Liver (tissue), 9 donors: Measurements from ENCODE around the gene TMEM242. TPM values are rescaled to one million over a fixed set of nuclear protein-coding genes. Genes with fewer than 3 reads are reported as not detected.

Experiments
- DNase-seq: peaks from one replicate; pipeline ENCODE4 v3.0.0-alpha.2; 2017; ENCODE audit warnings: low spot score
- H3K27ac ChIP-seq, 2 donors: one replicate each; pipeline ENCODE4 v1.7.0; 2013; ENCODE audit warnings: inconsistent platforms in 2 of 2, low read length in 2 of 2, control low read depth in 1 of 2, low read depth in 1 of 2, mild to moderate bottlenecking in 1 of 2
- H3K27me3 ChIP-seq, 4 donors: one replicate each; pipeline versions ENCODE4 v1.6.1 to v1.7.0; 2013; ENCODE audit warnings: low read length in 3 of 4, inconsistent platforms in 1 of 4, mild to moderate bottlenecking in 1 of 4, moderate library complexity in 1 of 4; ENCODE audit not compliant: control insufficient read depth in 4 of 4, insufficient read depth in 4 of 4
- H3K36me3 ChIP-seq, 4 donors: one replicate each; pipeline versions ENCODE4 v1.6.1 to v1.7.0; 2013; ENCODE audit warnings: low read length in 3 of 4, mild to moderate bottlenecking in 3 of 4, low read depth in 1 of 4, moderate library complexity in 1 of 4; ENCODE audit not compliant: control insufficient read depth in 4 of 4, insufficient read depth in 3 of 4
- H3K4me1 ChIP-seq, 4 donors: one replicate each; pipeline versions ENCODE4 v1.6.1 to v1.7.0; 2013; ENCODE audit warnings: low read length in 3 of 4, mild to moderate bottlenecking in 3 of 4, moderate library complexity in 1 of 4; ENCODE audit not compliant: control insufficient read depth in 4 of 4, insufficient read depth in 4 of 4
- H3K4me3 ChIP-seq, 3 donors: one replicate each; pipeline versions ENCODE4 v1.6.1 to v1.7.0; 2013; ENCODE audit warnings: low read length in 3 of 3, control low read depth in 1 of 3, low read depth in 1 of 3, mild to moderate bottlenecking in 1 of 3
- H3K9ac ChIP-seq, 2 donors: one replicate each; pipeline ENCODE4 v1.7.0; 2013; ENCODE audit warnings: low read length in 2 of 2, mild to moderate bottlenecking in 2 of 2, moderate library complexity in 2 of 2, control low read depth in 1 of 2, low read depth in 1 of 2
- H3K9me3 ChIP-seq, 4 donors: one replicate each; pipeline versions ENCODE4 v1.6.1 to v1.7.0; 2013; ENCODE audit warnings: low read length in 3 of 4; ENCODE audit not compliant: control insufficient read depth in 4 of 4
- EGR1 ChIP-seq, 2 donors: IDR thresholded peaks; 2 replicates each; pipeline ENCODE4 v1.6.1; 2016 to 2018; ENCODE audit warnings: antibody characterized with exemption in 2 of 2, low read depth in 2 of 2
- FOXA1 ChIP-seq: IDR thresholded peaks from 2 replicates; pipeline ENCODE4 v1.6.1; 2016; ENCODE audit warnings: antibody characterized with exemption
- FOXA2 ChIP-seq: IDR thresholded peaks from 2 replicates; pipeline ENCODE4 v1.6.1; 2016; ENCODE audit warnings: antibody characterized with exemption
- GABPA ChIP-seq, 2 donors: IDR thresholded peaks in 1 of 2; conservative IDR thresholded peaks in 1 of 2; 2 replicates each; pipeline ENCODE4 v1.6.1; 2016; ENCODE audit warnings: antibody characterized with exemption in 2 of 2, mild to moderate bottlenecking in 1 of 2, moderate library complexity in 1 of 2
- HNF4A ChIP-seq, 2 donors: conservative IDR thresholded peaks; 2 replicates each; pipeline ENCODE4 v1.6.1; 2016; ENCODE audit warnings: antibody characterized with exemption in 2 of 2, mild to moderate bottlenecking in 2 of 2
- HNF4G ChIP-seq: IDR thresholded peaks from 2 replicates; pipeline ENCODE4 v1.6.1; 2016; ENCODE audit warnings: antibody characterized with exemption
- JUND ChIP-seq, 2 donors: IDR thresholded peaks; 2 replicates each; pipeline ENCODE4 v1.6.1; 2016; ENCODE audit warnings: antibody characterized with exemption in 2 of 2
- NR2F2 ChIP-seq: IDR thresholded peaks from 2 replicates; pipeline ENCODE4 v1.6.1; 2016; ENCODE audit warnings: antibody characterized with exemption
- RAD21 ChIP-seq, 2 donors: IDR thresholded peaks; 2 replicates each; pipeline ENCODE4 v1.6.1; 2016; ENCODE audit warnings: antibody characterized with exemption in 2 of 2, mild to moderate bottlenecking in 2 of 2
- RXRA ChIP-seq, 2 donors: IDR thresholded peaks; 2 replicates each; pipeline ENCODE4 v1.6.1; 2017 to 2018; ENCODE audit warnings: antibody characterized with exemption in 2 of 2, mild to moderate bottlenecking in 1 of 2
- SP1 ChIP-seq: IDR thresholded peaks from 2 replicates; pipeline ENCODE4 v1.6.1; 2018; ENCODE audit warnings: antibody characterized with exemption, mild to moderate bottlenecking
- TAF1 ChIP-seq: conservative IDR thresholded peaks from 2 replicates; pipeline ENCODE4 v1.6.1; 2016; ENCODE audit warnings: antibody characterized with exemption, mild to moderate bottlenecking
- YY1 ChIP-seq: IDR thresholded peaks from 2 replicates; pipeline ENCODE4 v1.6.1; 2016; ENCODE audit warnings: antibody characterized with exemption, mild to moderate bottlenecking
- WGBS: extraction: QIAGEN DNeasy Blood & Tissue Kit; methylation state at CpG from one replicate; pipeline ENCODE4 v1.1.7; 2013; 5-methylcytosine and 5-hydroxymethylcytosine counted together
- polyA plus RNA-seq, 2 donors: library from polyadenylated mRNA; stranded (reverse) in 1 of 2; unstranded in 1 of 2; fragments of 200-250 nt in 1 of 2; fragments of >200 nt in 1 of 2; fragmentation: Nextera tagmentation in 1 of 2; extraction: Ambion mirVana in 1 of 2; gene quantifications; one replicate each; pipeline versions ENCODE4 v1.2.1 to v1.2.3, GENCODE V29; 2013 to 2015
- total RNA-seq, 2 donors: library from RNA; depleted of rRNA; stranded (reverse); fragments of >200 nt; gene quantifications; one replicate each; pipeline ENCODE4 v1.2.3, GENCODE V29; 2014
- TF ChIP-seq, protein P1 (sequence below): IDR thresholded peaks from 2 replicates; pipeline ENCODE4 v1.6.1; 2016; ENCODE audit warnings: antibody characterized with exemption
- TF ChIP-seq, protein P2 (sequence below): IDR thresholded peaks from 2 replicates; pipeline ENCODE4 v1.6.1; 2016; ENCODE audit warnings: antibody characterized with exemption
- TF ChIP-seq, protein P3 (sequence below): IDR thresholded peaks from 2 replicates; pipeline ENCODE4 v1.6.1; 2016; ENCODE audit warnings: antibody characterized with exemption, mild to moderate bottlenecking
- TF ChIP-seq, protein P4 (sequence below): fragments of 150-350 bp; IDR thresholded peaks from 2 replicates; pipeline ENCODE4 v1.5.1; 2017; ENCODE audit warnings: improper control_type of control experiment, low read depth, low read length; ENCODE audit not compliant: missing input control
- donor health status: healthy.
- donor health status: healthy.
- donor health status: healthy.
- donor health status: healthy.
- donor health status: healthy.

TMEM242 gene
- total and polyA plus RNA-seq, 4 donors = 3.7 to 10.2 (median 6.1) TPM

DNA sequence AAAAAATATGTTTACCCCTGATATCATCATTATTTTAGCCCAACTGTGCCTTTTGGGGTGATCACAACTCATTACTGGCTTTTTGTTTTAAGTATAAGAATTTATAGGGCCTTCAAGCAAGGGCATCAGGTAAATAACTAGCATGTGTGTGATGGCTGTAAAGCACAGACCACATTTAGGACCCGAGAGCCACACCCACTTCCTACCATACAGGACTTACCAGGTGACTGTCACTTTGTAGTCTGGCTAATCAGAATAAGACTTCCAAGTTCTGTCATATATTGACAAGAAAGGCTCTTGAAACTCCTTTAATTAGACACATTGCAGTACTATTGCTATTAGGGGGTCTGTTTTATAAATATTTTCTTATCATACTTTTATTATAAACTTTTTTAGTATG, 31.1 kb downstream of the TMEM242 start:
- H3K27me3 ChIP-seq = no peaks in the 10 kb centered on the region
- no peak overlapping the region for H3K27ac ChIP-seq
- TF ChIP-seq, protein P1, sequence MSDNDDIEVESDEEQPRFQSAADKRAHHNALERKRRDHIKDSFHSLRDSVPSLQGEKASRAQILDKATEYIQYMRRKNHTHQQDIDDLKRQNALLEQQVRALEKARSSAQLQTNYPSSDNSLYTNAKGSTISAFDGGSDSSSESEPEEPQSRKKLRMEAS = no peak
- no peak for TF ChIP-seq EGR1 (IDR thresholded peaks at IDR 0.05; ENCODE audit: low read depth in 2 of 2)
- TF ChIP-seq YY1 = no peak
- TF ChIP-seq SP1 = no peak
- no peak for TF ChIP-seq RAD21 (IDR thresholded peaks at IDR 0.05)
- TF ChIP-seq NR2F2 = no peak
- TF ChIP-seq, protein P2, sequence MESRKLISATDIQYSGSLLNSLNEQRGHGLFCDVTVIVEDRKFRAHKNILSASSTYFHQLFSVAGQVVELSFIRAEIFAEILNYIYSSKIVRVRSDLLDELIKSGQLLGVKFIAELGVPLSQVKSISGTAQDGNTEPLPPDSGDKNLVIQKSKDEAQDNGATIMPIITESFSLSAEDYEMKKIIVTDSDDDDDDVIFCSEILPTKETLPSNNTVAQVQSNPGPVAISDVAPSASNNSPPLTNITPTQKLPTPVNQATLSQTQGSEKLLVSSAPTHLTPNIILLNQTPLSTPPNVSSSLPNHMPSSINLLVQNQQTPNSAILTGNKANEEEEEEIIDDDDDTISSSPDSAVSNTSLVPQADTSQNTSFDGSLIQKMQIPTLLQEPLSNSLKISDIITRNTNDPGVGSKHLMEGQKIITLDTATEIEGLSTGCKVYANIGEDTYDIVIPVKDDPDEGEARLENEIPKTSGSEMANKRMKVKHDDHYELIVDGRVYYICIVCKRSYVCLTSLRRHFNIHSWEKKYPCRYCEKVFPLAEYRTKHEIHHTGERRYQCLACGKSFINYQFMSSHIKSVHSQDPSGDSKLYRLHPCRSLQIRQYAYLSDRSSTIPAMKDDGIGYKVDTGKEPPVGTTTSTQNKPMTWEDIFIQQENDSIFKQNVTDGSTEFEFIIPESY = no peak
- no peak for TF ChIP-seq RXRA (IDR thresholded peaks at IDR 0.05)
- TF ChIP-seq, protein P3, sequence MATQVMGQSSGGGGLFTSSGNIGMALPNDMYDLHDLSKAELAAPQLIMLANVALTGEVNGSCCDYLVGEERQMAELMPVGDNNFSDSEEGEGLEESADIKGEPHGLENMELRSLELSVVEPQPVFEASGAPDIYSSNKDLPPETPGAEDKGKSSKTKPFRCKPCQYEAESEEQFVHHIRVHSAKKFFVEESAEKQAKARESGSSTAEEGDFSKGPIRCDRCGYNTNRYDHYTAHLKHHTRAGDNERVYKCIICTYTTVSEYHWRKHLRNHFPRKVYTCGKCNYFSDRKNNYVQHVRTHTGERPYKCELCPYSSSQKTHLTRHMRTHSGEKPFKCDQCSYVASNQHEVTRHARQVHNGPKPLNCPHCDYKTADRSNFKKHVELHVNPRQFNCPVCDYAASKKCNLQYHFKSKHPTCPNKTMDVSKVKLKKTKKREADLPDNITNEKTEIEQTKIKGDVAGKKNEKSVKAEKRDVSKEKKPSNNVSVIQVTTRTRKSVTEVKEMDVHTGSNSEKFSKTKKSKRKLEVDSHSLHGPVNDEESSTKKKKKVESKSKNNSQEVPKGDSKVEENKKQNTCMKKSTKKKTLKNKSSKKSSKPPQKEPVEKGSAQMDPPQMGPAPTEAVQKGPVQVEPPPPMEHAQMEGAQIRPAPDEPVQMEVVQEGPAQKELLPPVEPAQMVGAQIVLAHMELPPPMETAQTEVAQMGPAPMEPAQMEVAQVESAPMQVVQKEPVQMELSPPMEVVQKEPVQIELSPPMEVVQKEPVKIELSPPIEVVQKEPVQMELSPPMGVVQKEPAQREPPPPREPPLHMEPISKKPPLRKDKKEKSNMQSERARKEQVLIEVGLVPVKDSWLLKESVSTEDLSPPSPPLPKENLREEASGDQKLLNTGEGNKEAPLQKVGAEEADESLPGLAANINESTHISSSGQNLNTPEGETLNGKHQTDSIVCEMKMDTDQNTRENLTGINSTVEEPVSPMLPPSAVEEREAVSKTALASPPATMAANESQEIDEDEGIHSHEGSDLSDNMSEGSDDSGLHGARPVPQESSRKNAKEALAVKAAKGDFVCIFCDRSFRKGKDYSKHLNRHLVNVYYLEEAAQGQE = no peak
- TF ChIP-seq JUND (IDR thresholded peaks at IDR 0.05) = no peak
- no peak for TF ChIP-seq TAF1
- TF ChIP-seq FOXA2 = no peak
- WGBS = 85% methylated on average over 1 of the region's 1 CpG
- H3K4me1 ChIP-seq = no peaks in the 10 kb centered on the region
- DNase-seq = peak; percentile 5
- no peak overlapping the region for H3K9ac ChIP-seq
- no peaks in the 10 kb centered on the region for H3K9me3 ChIP-seq
- H3K36me3 ChIP-seq = peaks cover 0 to 15% (median 8%) of the 10 kb centered on the region in 4 donors
- H3K4me3 ChIP-seq = no peak overlapping the region

DNA sequence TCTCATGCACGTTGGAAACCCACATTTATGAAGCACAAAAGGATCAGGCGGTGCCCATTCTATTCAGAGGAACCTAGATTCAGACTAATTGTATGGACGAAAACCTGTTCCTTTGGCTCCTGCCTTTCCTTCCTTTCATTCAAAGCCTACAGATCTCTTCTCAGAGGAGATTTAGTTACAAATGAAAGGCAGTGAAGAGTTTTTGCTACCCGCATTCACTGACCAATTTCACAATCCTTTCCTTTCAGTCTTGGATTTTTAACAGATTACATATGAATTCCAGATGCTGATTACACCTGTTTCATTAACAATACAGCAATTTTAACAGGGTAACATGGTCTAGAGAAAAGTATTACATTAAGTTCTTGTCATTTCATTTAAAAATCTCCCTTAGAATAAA, 32.0 kb downstream of the TMEM242 start:
- TF ChIP-seq FOXA2 = no peak
- no peak for TF ChIP-seq RAD21 (IDR thresholded peaks at IDR 0.05)
- no peak for TF ChIP-seq YY1
- TF ChIP-seq RXRA (IDR thresholded peaks at IDR 0.05) = no peak
- no peak for TF ChIP-seq EGR1 (IDR thresholded peaks at IDR 0.05; ENCODE audit: low read depth in 2 of 2)
- TF ChIP-seq, protein P4, sequence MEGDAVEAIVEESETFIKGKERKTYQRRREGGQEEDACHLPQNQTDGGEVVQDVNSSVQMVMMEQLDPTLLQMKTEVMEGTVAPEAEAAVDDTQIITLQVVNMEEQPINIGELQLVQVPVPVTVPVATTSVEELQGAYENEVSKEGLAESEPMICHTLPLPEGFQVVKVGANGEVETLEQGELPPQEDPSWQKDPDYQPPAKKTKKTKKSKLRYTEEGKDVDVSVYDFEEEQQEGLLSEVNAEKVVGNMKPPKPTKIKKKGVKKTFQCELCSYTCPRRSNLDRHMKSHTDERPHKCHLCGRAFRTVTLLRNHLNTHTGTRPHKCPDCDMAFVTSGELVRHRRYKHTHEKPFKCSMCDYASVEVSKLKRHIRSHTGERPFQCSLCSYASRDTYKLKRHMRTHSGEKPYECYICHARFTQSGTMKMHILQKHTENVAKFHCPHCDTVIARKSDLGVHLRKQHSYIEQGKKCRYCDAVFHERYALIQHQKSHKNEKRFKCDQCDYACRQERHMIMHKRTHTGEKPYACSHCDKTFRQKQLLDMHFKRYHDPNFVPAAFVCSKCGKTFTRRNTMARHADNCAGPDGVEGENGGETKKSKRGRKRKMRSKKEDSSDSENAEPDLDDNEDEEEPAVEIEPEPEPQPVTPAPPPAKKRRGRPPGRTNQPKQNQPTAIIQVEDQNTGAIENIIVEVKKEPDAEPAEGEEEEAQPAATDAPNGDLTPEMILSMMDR = no peak
- no peak for TF ChIP-seq JUND (IDR thresholded peaks at IDR 0.05)
- TF ChIP-seq TAF1 = no peak
- no peak for TF ChIP-seq HNF4A (conservative IDR thresholded peaks at IDR 0.05)
- no peak for TF ChIP-seq GABPA (IDR thresholded peaks at IDR 0.05 in 1 of 2, conservative IDR thresholded peaks at IDR 0.05 in 1 of 2)
- no peak for TF ChIP-seq FOXA1
- TF ChIP-seq, protein P1 = no peak
- no peak for TF ChIP-seq HNF4G
- TF ChIP-seq NR2F2 = no peak
- H3K27me3 ChIP-seq = no peaks in the 10 kb centered on the region
- WGBS = 97% methylated on average over 4 of the region's 4 CpGs
- peak; percentile 0 for DNase-seq
- no peak overlapping the region for H3K4me3 ChIP-seq
- no peaks in the 10 kb centered on the region for H3K4me1 ChIP-seq
- H3K27ac ChIP-seq = no peak overlapping the region
- H3K36me3 ChIP-seq = peaks cover 0 to 15% (median 8%) of the 10 kb centered on the region in 4 donors
- H3K9ac ChIP-seq = no peak overlapping the region
- no peaks in the 10 kb centered on the region for H3K9me3 ChIP-seq
